ENCODE measurements around the gene PDE4D.

PDE4D gene

DNA sequence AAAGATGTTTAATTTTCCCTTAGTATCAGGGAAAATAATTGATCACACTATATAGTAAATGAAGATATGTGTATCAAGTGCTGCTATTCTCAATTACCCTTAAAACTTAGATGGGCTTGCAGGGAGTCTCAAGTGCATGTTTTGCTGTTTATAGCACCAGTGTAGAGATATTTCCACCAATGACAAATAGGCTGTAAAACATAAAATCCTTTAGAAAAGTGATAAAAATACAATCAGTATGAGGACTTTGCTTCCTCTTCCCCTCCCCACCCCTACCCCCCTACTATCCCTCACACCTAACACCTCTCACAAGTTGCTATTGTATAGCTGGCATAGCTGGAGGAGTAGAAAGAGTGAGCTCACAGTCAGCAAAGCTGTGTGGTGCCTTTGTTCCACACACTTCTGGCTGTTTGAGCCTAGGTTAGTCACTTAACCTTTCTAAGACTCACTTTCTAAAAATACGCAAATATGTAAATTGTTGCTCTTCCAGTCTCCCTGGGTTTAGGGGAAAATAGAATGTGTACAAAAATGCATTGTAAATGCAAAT lies 93.1 kb downstream of the PDE4D start:
- Histone ChIP-seq H3K27me3 (replicated peaks; ENCODE audit: insufficient read depth, low read length) (no peaks in the 10 kb centered on the region), H3K4me2 (ENCODE audit: low read depth, low read length) (no peak overlapping the region), H3K9me3 (replicated peaks; ENCODE audit: insufficient read depth, low read length) (no peaks in the 10 kb centered on the region), H3F3A (ENCODE audit: insufficient read depth, low read length) (no peaks in the 10 kb centered on the region), H3K27ac (ENCODE audit: low read length) (no peak overlapping the region), H2AFZ (ENCODE audit: low read length) (no peak overlapping the region), H3K36me3 (replicated peaks; ENCODE audit: insufficient read depth, low read length) (no peaks in the 10 kb centered on the region), H4K20me1 (ENCODE audit: insufficient read depth, low read length) (no peaks in the 10 kb centered on the region), H3K9me2 (replicated peaks; ENCODE audit: insufficient read depth, low read length) (no peaks in the 10 kb centered on the region), H3K4me1 (ENCODE audit: low read length) (peaks cover 17% of the 10 kb centered on the region), H3K9ac (ENCODE audit: low read length) (no peak overlapping the region), H3K4me3 (ENCODE audit: low read length) (no peak overlapping the region), H3K79me2 (ENCODE audit: low read length) (no peaks in the 10 kb centered on the region)
- DNase-seq: no peak
- TF ChIP-seq EZH2 (optimal IDR thresholded peaks at IDR 0.05; ENCODE audit: low read depth, low read length) (no peak), EZH2phosphoT487 (IDR thresholded peaks at IDR 0.05; ENCODE audit: low read length) (no peak)
- TF ChIP-seq, protein P1, sequence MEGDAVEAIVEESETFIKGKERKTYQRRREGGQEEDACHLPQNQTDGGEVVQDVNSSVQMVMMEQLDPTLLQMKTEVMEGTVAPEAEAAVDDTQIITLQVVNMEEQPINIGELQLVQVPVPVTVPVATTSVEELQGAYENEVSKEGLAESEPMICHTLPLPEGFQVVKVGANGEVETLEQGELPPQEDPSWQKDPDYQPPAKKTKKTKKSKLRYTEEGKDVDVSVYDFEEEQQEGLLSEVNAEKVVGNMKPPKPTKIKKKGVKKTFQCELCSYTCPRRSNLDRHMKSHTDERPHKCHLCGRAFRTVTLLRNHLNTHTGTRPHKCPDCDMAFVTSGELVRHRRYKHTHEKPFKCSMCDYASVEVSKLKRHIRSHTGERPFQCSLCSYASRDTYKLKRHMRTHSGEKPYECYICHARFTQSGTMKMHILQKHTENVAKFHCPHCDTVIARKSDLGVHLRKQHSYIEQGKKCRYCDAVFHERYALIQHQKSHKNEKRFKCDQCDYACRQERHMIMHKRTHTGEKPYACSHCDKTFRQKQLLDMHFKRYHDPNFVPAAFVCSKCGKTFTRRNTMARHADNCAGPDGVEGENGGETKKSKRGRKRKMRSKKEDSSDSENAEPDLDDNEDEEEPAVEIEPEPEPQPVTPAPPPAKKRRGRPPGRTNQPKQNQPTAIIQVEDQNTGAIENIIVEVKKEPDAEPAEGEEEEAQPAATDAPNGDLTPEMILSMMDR (IDR thresholded peaks at IDR 0.05; ENCODE audit: low read length): no peak

DNA sequence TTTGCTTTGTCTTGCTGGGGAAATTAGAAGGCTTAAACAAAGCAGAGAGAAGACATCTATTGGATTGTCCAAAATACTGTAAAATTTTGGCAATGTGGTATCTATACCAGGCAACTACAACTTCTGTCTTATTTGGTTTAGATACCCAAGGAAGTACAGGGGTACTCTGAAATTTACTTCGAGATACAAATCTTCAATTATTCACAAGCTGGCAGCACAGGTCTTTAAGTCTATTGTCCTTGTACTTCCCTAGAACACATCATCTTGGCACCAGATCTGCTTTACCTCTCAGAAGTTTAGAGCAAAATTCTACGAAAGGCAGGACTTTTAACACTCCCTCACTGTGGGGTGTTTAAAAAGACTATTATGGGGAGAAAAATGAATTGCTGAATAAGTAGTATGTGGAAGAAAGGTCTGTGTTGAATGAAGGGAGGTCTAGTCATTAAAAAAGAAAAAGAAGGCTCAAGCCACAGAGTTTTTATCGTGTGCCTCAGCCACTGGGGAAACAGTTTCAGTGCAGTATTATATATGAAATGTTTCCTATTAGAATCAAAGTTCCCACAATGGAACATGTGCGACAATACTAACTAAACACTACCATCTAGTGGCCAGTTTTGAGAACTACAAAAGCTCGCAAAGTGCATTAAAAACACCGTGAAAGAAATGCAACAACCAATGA lies 93.7 kb downstream of the PDE4D start:
- H3K36me3 ChIP-seq (replicated peaks; ENCODE audit: insufficient read depth, low read length): no peaks in the 10 kb centered on the region
- no peaks in the 10 kb centered on the region for H3K9me3 ChIP-seq (replicated peaks; ENCODE audit: insufficient read depth, low read length)
- no peaks in the 10 kb centered on the region for H3F3A ChIP-seq (ENCODE audit: insufficient read depth, low read length)
- peak overlapping the region; percentile 23 for H3K4me2 ChIP-seq (ENCODE audit: low read depth, low read length)
- TF ChIP-seq, protein P1 (IDR thresholded peaks at IDR 0.05; ENCODE audit: low read length): peak; percentile 76
- TF ChIP-seq EZH2 (optimal IDR thresholded peaks at IDR 0.05; ENCODE audit: low read depth, low read length) (no peak), EZH2phosphoT487 (IDR thresholded peaks at IDR 0.05; ENCODE audit: low read length) (no peak)
- peak; percentile 70 for DNase-seq
- no peaks in the 10 kb centered on the region for H3K27me3 ChIP-seq (replicated peaks; ENCODE audit: insufficient read depth, low read length)
- 0 out of 2 replicates have a peak overlapping the region, but pooled peaks have one; percentile 13 for H3K4me3 ChIP-seq (ENCODE audit: low read length)
- no peak overlapping the region for H2AFZ ChIP-seq (ENCODE audit: low read length)
- H4K20me1 ChIP-seq (ENCODE audit: insufficient read depth, low read length): no peaks in the 10 kb centered on the region
- no peak overlapping the region for H3K9ac ChIP-seq (ENCODE audit: low read length)
- H3K79me2 ChIP-seq (ENCODE audit: low read length): no peaks in the 10 kb centered on the region
- H3K4me1 ChIP-seq (ENCODE audit: low read length): peaks cover 17% of the 10 kb centered on the region
- H3K9me2 ChIP-seq (replicated peaks; ENCODE audit: insufficient read depth, low read length): no peaks in the 10 kb centered on the region
- H3K27ac ChIP-seq (ENCODE audit: low read length): no peak overlapping the region

DNA sequence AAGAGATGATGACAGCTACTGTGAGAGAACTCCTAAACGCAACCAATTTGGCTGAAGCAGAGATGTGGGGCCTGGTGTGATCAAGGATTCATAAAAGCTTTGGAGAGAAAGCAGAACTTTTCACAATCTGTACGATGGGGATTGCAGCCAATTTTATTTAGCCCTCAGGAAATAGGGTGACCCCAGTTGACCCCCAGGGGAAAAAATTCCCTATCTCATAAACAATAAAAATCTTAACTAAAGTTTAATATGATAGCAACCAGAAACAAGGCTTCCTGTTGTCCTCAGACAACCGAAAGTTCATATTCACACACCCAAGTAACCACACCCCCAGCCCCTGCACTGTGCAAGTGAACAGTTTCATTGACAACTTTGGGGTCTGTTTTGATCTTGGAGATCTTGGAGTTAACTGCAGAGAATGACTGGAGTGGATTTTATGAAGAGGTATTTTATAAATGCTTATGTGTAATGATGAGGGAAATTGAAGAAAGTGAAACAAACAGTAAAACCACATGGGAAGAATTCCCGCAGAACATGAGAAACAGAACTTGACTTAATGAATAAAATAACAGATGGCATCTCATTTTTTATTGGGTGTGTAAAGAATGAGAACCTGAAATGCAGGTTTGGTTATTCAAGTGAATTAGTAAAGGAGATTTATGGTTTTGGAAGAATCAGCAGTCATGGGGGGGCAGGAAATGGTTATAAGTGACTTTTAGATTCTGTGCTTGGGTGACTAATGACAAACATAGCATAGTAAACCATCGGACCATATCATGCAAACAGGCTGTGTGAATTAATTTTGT lies 94.5 kb downstream of the PDE4D start:
- Histone ChIP-seq H4K20me1 (ENCODE audit: insufficient read depth, low read length) (no peaks in the 10 kb centered on the region), H3K4me3 (ENCODE audit: low read length) (peak overlapping the region; percentile 13), H2AFZ (ENCODE audit: low read length) (no peak overlapping the region), H3K9me3 (replicated peaks; ENCODE audit: insufficient read depth, low read length) (no peaks in the 10 kb centered on the region), H3K9me2 (replicated peaks; ENCODE audit: insufficient read depth, low read length) (no peaks in the 10 kb centered on the region), H3K27me3 (replicated peaks; ENCODE audit: insufficient read depth, low read length) (no peaks in the 10 kb centered on the region), H3K36me3 (replicated peaks; ENCODE audit: insufficient read depth, low read length) (no peaks in the 10 kb centered on the region), H3K79me2 (ENCODE audit: low read length) (no peaks in the 10 kb centered on the region), H3K27ac (ENCODE audit: low read length) (no peak overlapping the region; the same call in 1 of the 2 replicates), H3F3A (ENCODE audit: insufficient read depth, low read length) (no peaks in the 10 kb centered on the region), H3K9ac (ENCODE audit: low read length) (no peak overlapping the region), H3K4me2 (ENCODE audit: low read depth, low read length) (peak overlapping the region; percentile 23), H3K4me1 (ENCODE audit: low read length) (peaks cover 17% of the 10 kb centered on the region)
- TF ChIP-seq EZH2phosphoT487 (IDR thresholded peaks at IDR 0.05; ENCODE audit: low read length) (no peak), EZH2 (optimal IDR thresholded peaks at IDR 0.05; ENCODE audit: low read depth, low read length) (no peak)
- TF ChIP-seq, protein P1 (IDR thresholded peaks at IDR 0.05; ENCODE audit: low read length): no peak
- peak; percentile 35 for DNase-seq

All from MM.1S (cell line).